WTC11 (cell line): ENCODE results near the gene RIOK1. TPM values are rescaled to one million over a fixed set of nuclear protein-coding genes. Genes with fewer than 3 reads are reported as not detected.
"Not testable (repeated sequence)": the region's sequence is repeated elsewhere in the genome, so short reads cannot be mapped to it uniquely, and the experiment has no call there.

Experiments used
- ATAC-seq: fragments of 200-7000 bp; cut with Tn5 transposase; 2 replicates; pipeline ENCODE4 v1.10.0; 2021; ENCODE audit warnings: mild to moderate bottlenecking, moderate library complexity
- CTCF ChIA-PET: fragments of 300-600 bp; sonication (Branson Sonifier 250); formaldehyde crosslinking; loops from one replicate; lab custom pipeline; 2021; ENCODE audit warnings: antibody characterized with exemption; lab: Charles Lee
- POLR2A ChIA-PET: fragments of 350-600 bp; sonication (Branson Sonifier 250); formaldehyde crosslinking; loops from one replicate; lab custom pipeline; 2021; ENCODE audit warnings: antibody characterized with exemption; lab: Charles Lee
- DNase-seq: peaks from one replicate; pipeline ENCODE4 v3.0.0; 2021; ENCODE audit warnings: low spot score
- H3K27ac Mint-ChIP-seq: 2 replicates; pipeline ENCODE4 v1.8.0; 2021; ENCODE audit warnings: mixed read lengths
- H3K27me3 Mint-ChIP-seq: 2 replicates; pipeline ENCODE4 v1.8.0; 2021; ENCODE audit warnings: low read depth, mild to moderate bottlenecking, moderate library complexity, mixed read lengths
- H3K36me3 Mint-ChIP-seq: 2 replicates; pipeline ENCODE4 v1.8.0; 2021; ENCODE audit warnings: mixed read lengths
- H3K4me1 Mint-ChIP-seq: 2 replicates; pipeline ENCODE4 v1.8.0; 2022; ENCODE audit warnings: mixed read lengths
- H3K4me3 Mint-ChIP-seq: 2 replicates; pipeline ENCODE4 v1.8.0; 2021; ENCODE audit warnings: mild to moderate bottlenecking, moderate library complexity, mixed read lengths
- H3K9me3 Mint-ChIP-seq: 2 replicates; pipeline ENCODE4 v1.8.0; 2021; ENCODE audit warnings: mixed read lengths
- ATF2 ChIP-seq: sonication (generic); formaldehyde crosslinking; IDR thresholded peaks from 2 replicates; pipeline ENCODE4 v1.8.1; 2022; ENCODE audit warnings: low read depth, missing genetic modification reagents, borderline replicate concordance
- CREM ChIP-seq: sonication (generic); formaldehyde crosslinking; IDR thresholded peaks from 2 replicates; pipeline ENCODE4 v1.8.1; 2022; ENCODE audit warnings: mild to moderate bottlenecking, missing genetic modification reagents, moderate library complexity
- E2F4 ChIP-seq: sonication (generic); formaldehyde crosslinking; IDR thresholded peaks from 2 replicates; pipeline ENCODE4 v1.8.1; 2022; ENCODE audit warnings: low read depth, mild to moderate bottlenecking, moderate library complexity, missing genetic modification reagents, borderline replicate concordance
- GABPB1 ChIP-seq: sonication (generic); formaldehyde crosslinking; IDR thresholded peaks from 2 replicates; pipeline ENCODE4 v1.8.1; 2023; ENCODE audit warnings: mild to moderate bottlenecking, missing genetic modification reagents
- HMGA2 ChIP-seq: fragments of 250-450 bp; sonication (Bioruptor Pico); IDR thresholded peaks from 2 replicates; pipeline ENCODE4 v1.4.0; 2021; ENCODE audit warnings: mild to moderate bottlenecking, moderate library complexity
- MAX ChIP-seq: sonication (generic); formaldehyde crosslinking; IDR thresholded peaks from 2 replicates; pipeline ENCODE4 v1.8.0; 2022; ENCODE audit warnings: mild to moderate bottlenecking, missing genetic modification reagents
- NFE2L1 ChIP-seq: sonication (generic); formaldehyde crosslinking; IDR thresholded peaks from 2 replicates; pipeline ENCODE4 v1.8.1; 2023; ENCODE audit warnings: missing genetic modification reagents
- SP1 ChIP-seq: sonication (generic); formaldehyde crosslinking; conservative IDR thresholded peaks from 2 replicates; pipeline ENCODE4 v1.8.1; 2022; ENCODE audit warnings: missing genetic modification reagents
- ZNF219 ChIP-seq: sonication (generic); formaldehyde crosslinking; IDR thresholded peaks from 2 replicates; pipeline ENCODE4 v1.8.0; 2023; ENCODE audit warnings: missing genetic modification reagents, mild to moderate bottlenecking, borderline replicate concordance
- ZNF263 ChIP-seq: sonication (generic); formaldehyde crosslinking; IDR thresholded peaks from 2 replicates; pipeline ENCODE4 v1.8.1; 2022; ENCODE audit warnings: low read depth, mild to moderate bottlenecking, moderate library complexity, missing genetic modification reagents
- ZNF396 ChIP-seq: fragments of 250-450 bp; sonication (Bioruptor Pico); IDR thresholded peaks from 2 replicates; pipeline ENCODE4 v1.8.0; 2021; ENCODE audit warnings: mild to moderate bottlenecking, moderate library complexity, borderline replicate concordance
- ZNF423 ChIP-seq: fragments of 250-450 bp; sonication (Bioruptor Pico); IDR thresholded peaks from 2 replicates; pipeline ENCODE4 v2.1.2; 2022; ENCODE audit warnings: mild to moderate bottlenecking, moderate library complexity
- ZNF425 ChIP-seq: fragments of 250-450 bp; sonication (Bioruptor Pico); conservative IDR thresholded peaks from 2 replicates; pipeline ENCODE4 v1.9.0; 2021; ENCODE audit warnings: mild to moderate bottlenecking
- total RNA-seq: library from RNA; stranded (reverse); gene quantifications from 3 replicates; pipeline ENCODE4 v1.2.3, GENCODE V29; 2021
- TF ChIP-seq, protein P1 (sequence below): fragments of 250-450 bp; sonication (Bioruptor Pico); IDR thresholded peaks from 2 replicates; pipeline ENCODE4 v1.9.0; 2021; ENCODE audit warnings: moderate library complexity, mild to moderate bottlenecking, inconsistent platforms, borderline replicate concordance
- TF ChIP-seq, protein P2 (sequence below): fragments of 250-450 bp; sonication (Bioruptor Pico); IDR thresholded peaks from 2 replicates; pipeline ENCODE4 v2.1.2; 2022; ENCODE audit warnings: mild to moderate bottlenecking, moderate library complexity
- TF ChIP-seq, protein P3 (sequence below): sonication (generic); formaldehyde crosslinking; IDR thresholded peaks from 2 replicates; pipeline ENCODE4 v1.8.0; 2023; ENCODE audit warnings: missing genetic modification reagents

Gene RIOK1
- total RNA-seq, 1 experiment from 2014 or later: 25.6 TPM

- no peak for DNase-seq
- CTCF ChIA-PET: no interaction called here
Observed at GRCh38 chr6:7454696-7455358, 65.2 kb downstream of the RIOK1 start.

DNA sequence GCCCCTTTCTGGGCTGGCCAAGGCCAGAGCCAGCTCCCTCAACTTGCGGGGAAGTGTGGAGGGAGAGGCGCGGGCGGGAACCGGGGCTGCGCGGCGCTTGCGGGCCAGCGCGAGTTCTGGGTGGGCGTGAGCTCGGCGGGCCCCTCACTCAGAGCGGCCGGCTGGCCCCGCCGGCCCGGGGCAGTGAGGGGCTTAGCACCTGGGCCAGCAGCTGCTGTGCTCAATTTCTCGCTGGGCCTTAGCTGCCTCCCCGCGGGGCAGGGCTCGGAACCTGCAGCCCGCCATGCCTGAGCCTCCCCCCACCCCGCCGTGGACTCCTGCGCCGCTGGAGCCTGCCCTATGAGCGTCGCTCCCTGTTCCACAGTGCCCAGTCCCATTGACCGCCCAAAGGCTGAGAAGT lies 66.7 kb downstream of the RIOK1 start:
- peaks cover 10% of the 10 kb centered on the region for H3K4me1 Mint-ChIP-seq
- CTCF ChIA-PET, H3K27ac Mint-ChIP-seq, H3K9me3 Mint-ChIP-seq, DNase-seq, ATAC-seq, POLR2A ChIA-PET, H3K4me3 Mint-ChIP-seq, H3K27me3 Mint-ChIP-seq, H3K36me3 Mint-ChIP-seq: not testable (repeated sequence)

More at GRCh38 chr6:7454696-7455358, 65.2 kb downstream of the RIOK1 start:
- Mint-ChIP-seq H3K4me3 (no peak overlapping the region), H3K4me1 (peaks cover 10% of the 10 kb centered on the region), H3K36me3 (peaks cover 8% of the 10 kb centered on the region; the same call in 1 of the 2 replicates), H3K27me3 (no peaks in the 10 kb centered on the region), H3K9me3 (peaks cover 9% of the 10 kb centered on the region), H3K27ac (no peak overlapping the region)
- TF ChIP-seq, protein P1, sequence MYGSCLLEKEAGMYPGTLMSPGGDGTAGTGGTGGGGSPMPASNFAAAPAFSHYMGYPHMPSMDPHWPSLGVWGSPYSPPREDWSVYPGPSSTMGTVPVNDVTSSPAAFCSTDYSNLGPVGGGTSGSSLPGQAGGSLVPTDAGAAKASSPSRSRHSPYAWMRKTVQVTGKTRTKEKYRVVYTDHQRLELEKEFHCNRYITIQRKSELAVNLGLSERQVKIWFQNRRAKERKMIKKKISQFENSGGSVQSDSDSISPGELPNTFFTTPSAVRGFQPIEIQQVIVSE (CRISPR knock-in tag): no peak
- TF ChIP-seq NFE2L1 (CRISPR knock-in tag) (no peak), MAX (CRISPR knock-in tag) (no peak), ZNF219 (no peak), ZNF423 (no peak), ZNF425 (CRISPR knock-in tag) (no peak), E2F4 (CRISPR knock-in tag) (no peak), ZNF396 (CRISPR knock-in tag) (no peak), GABPB1 (no peak), ATF2 (CRISPR knock-in tag) (no peak), HMGA2 (CRISPR knock-in tag) (no peak), CREM (CRISPR knock-in tag) (no peak)
- ATAC-seq: peak; percentile 76
- POLR2A ChIA-PET: interaction anchor here (0.7 kb wide), 1 partner anchor 50 kb away, joined by 3 read pairs; no protein-coding TSS in a partner anchor

GRCh38 chr6:7461416-7461815 lies 71.8 kb downstream of the RIOK1 start:
- Mint-ChIP-seq H3K9me3 (peaks cover 9% of the 10 kb centered on the region), H3K27me3 (no peaks in the 10 kb centered on the region; the same call in 1 of the 2 replicates), H3K36me3 (peaks cover 8% of the 10 kb centered on the region; the same call in 1 of the 2 replicates), H3K4me1 (peaks cover 14% of the 10 kb centered on the region), H3K27ac (no peak overlapping the region), H3K4me3 (no peak overlapping the region)
- ATAC-seq: no peak
- ChIA-PET CTCF (no interaction called here), POLR2A (no interaction called here)
- TF ChIP-seq, protein P2, sequence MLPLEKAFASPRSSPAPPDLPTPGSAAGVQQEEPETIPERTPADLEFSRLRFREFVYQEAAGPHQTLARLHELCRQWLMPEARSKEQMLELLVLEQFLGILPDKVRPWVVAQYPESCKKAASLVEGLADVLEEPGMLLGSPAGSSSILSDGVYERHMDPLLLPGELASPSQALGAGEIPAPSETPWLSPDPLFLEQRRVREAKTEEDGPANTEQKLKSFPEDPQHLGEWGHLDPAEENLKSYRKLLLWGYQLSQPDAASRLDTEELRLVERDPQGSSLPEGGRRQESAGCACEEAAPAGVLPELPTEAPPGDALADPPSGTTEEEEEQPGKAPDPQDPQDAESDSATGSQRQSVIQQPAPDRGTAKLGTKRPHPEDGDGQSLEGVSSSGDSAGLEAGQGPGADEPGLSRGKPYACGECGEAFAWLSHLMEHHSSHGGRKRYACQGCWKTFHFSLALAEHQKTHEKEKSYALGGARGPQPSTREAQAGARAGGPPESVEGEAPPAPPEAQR (CRISPR knock-in tag): no peak
- TF ChIP-seq, protein P3, sequence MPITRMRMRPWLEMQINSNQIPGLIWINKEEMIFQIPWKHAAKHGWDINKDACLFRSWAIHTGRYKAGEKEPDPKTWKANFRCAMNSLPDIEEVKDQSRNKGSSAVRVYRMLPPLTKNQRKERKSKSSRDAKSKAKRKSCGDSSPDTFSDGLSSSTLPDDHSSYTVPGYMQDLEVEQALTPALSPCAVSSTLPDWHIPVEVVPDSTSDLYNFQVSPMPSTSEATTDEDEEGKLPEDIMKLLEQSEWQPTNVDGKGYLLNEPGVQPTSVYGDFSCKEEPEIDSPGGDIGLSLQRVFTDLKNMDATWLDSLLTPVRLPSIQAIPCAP (CRISPR knock-in tag): no peak
- TF ChIP-seq ZNF263 (CRISPR knock-in tag): no peak
- TF ChIP-seq SP1 (CRISPR knock-in tag): no peak
- DNase-seq: no peak
